PC-9 (cell line): Measurements from ENCODE around the gene OR10G6. TPM values are rescaled to one million over a fixed set of nuclear protein-coding genes. Genes with fewer than 3 reads are reported as not detected.

Experiments
- BruUV-seq: library from RNA; stranded (reverse); fragments of 400-500 nt; replicated peaks from 2 replicates; lab custom pipeline; 2021; lab: Mats Ljungman, UMichigan
- CTCF ChIA-PET: fragments of 300-600 bp; sonication (Branson Sonifier 250); formaldehyde crosslinking; loops from one replicate; lab custom pipeline; 2022; ENCODE audit warnings: antibody characterized with exemption; lab: Charles Lee
- POLR2A ChIA-PET: fragments of 300-600 bp; sonication (Branson Sonifier 250); formaldehyde crosslinking; loops from one replicate; lab custom pipeline; 2022; ENCODE audit warnings: antibody characterized with exemption; ENCODE audit not compliant: unreplicated experiment; lab: Charles Lee
- DNase-seq, 2 experiments: peaks; one replicate each; pipeline versions ENCODE4 v3.0.0 to v3.0.0-alpha.2; 2015 to 2022; ENCODE audit warnings: mixed read lengths in 1 of 2
- H2AFZ ChIP-seq: fragments of 200-600 bp; sonication (generic); 2 replicates; pipeline ENCODE4 v1.8.1; 2017; ENCODE audit warnings: antibody characterized with exemption
- H3F3A ChIP-seq: fragments of 200-600 bp; sonication (generic); 2 replicates; pipeline ENCODE4 v1.8.1; 2017; ENCODE audit warnings: antibody characterized with exemption, mild to moderate bottlenecking, low read depth; ENCODE audit not compliant: insufficient read depth
- H3K27ac ChIP-seq: fragments of 200-600 bp; sonication (generic); 2 replicates; pipeline ENCODE4 v1.6.1; 2016; ENCODE audit warnings: mixed run types
- H3K27me3 ChIP-seq: fragments of 200-600 bp; sonication (generic); 2 replicates; pipeline ENCODE4 v1.6.1; 2016; ENCODE audit warnings: low read depth, mixed run types; ENCODE audit not compliant: insufficient read depth
- H3K36me3 ChIP-seq: fragments of 200-600 bp; sonication (generic); 2 replicates; pipeline ENCODE4 v1.6.1; 2016; ENCODE audit warnings: low read depth, mixed run types
- H3K4me1 ChIP-seq: fragments of 200-600 bp; sonication (generic); replicated peaks from 2 replicates; pipeline ENCODE4 v1.6.1; 2016; ENCODE audit warnings: mixed run types; ENCODE audit not compliant: insufficient read depth
- H3K4me2 ChIP-seq: fragments of 200-600 bp; sonication (generic); 2 replicates; pipeline ENCODE4 v1.6.1; 2017; ENCODE audit warnings: mixed run types
- H3K4me3 ChIP-seq: fragments of 200-600 bp; sonication (generic); 2 replicates; pipeline ENCODE4 v1.6.1; 2016; ENCODE audit warnings: mixed run types
- H3K79me2 ChIP-seq: fragments of 200-600 bp; sonication (generic); 2 replicates; pipeline ENCODE4 v1.6.1; 2017; ENCODE audit warnings: low read depth, mixed run types
- H3K9me2 ChIP-seq: fragments of 200-600 bp; sonication (generic); 2 replicates; pipeline ENCODE4 v1.8.1; 2017; ENCODE audit warnings: mild to moderate bottlenecking; ENCODE audit not compliant: insufficient read depth
- H3K9me3 ChIP-seq: fragments of 200-600 bp; sonication (generic); 2 replicates; pipeline ENCODE4 v1.8.1; 2016; ENCODE audit warnings: low read depth; ENCODE audit not compliant: insufficient read depth
- H4K20me1 ChIP-seq: fragments of 200-600 bp; sonication (generic); 2 replicates; pipeline ENCODE4 v1.8.1; 2017; ENCODE audit not compliant: insufficient read depth
- CTCF ChIP-seq: fragments of 200-600 bp; sonication (generic); conservative IDR thresholded peaks from 2 replicates; pipeline ENCODE4 v1.6.1; 2017; ENCODE audit warnings: mixed run types, antibody characterized with exemption, mild to moderate bottlenecking, moderate library complexity
- EZH2 ChIP-seq: fragments of 200-600 bp; sonication (generic); IDR thresholded peaks from 2 replicates; pipeline ENCODE4 v1.8.0; 2017; ENCODE audit warnings: antibody characterized with exemption, low read depth
- intact Hi-C: fragments of 100-400 bp; cut with micrococcal nuclease; formaldehyde crosslinking; loops from one replicate; pipeline ENCODE4 v1.10.0; 2022; ENCODE audit not compliant: unreplicated experiment
- total RNA-seq: library from RNA; stranded (reverse); gene quantifications from 2 replicates; pipeline ENCODE4 v1.2.3, GENCODE V29; 2021

OR10G6 gene
- total RNA-seq, 1 experiment from 2014 or later, result not detected

DNA sequence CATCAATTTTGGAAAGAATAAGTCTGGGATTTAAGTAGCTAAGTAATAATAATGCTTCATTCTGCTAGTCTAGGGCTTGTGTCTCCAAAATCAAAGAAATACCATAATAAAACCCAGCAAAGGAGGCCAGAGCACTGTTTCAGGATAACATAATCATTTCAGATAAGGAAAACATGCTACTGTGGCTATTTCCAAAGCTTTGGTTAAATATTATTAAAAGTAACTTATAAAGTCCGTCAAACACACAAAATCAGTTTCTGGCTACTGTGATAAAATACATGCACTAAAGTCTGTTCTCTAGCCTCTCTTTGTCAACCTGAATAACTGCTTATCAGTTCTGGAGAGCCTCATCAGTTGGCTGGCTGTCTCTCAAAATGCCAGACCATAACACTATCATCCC lies 49.8 kb downstream of the OR10G6 start:
- no TSS peak for BruUV-seq
- POLR2A ChIA-PET, result no interaction called here
- Histone ChIP-seq H3F3A (no peaks in the 10 kb centered on the region), H3K9me2 (no peaks in the 10 kb centered on the region), H3K79me2 (no peaks in the 10 kb centered on the region), H2AFZ (no peak overlapping the region), H3K36me3 (no peaks in the 10 kb centered on the region), H3K27ac (no peak overlapping the region), H3K4me3 (no peak overlapping the region), H3K4me1 (no peaks in the 10 kb centered on the region), H3K9me3 (no peaks in the 10 kb centered on the region), H3K4me2 (no peak overlapping the region), H3K27me3 (no peaks in the 10 kb centered on the region), H4K20me1 (no peaks in the 10 kb centered on the region)
- CTCF ChIA-PET, result no interaction called here
- no peak for DNase-seq
- intact Hi-C loops, result no loop called here
- TF ChIP-seq CTCF (no peak), EZH2 (no peak)

Other genes starting within 250 kb of the OR10G6 start
- not detected in 2 replicates for gene OR6X1, start 240.6 kb downstream of the OR10G6 start, total RNA-seq
- gene OR6M1, start 188.8 kb downstream of the OR10G6 start, total RNA-seq, result not detected in 2 replicates
- not detected in 2 replicates for gene TMEM225, start 109.5 kb downstream of the OR10G6 start, total RNA-seq
- not detected in 2 replicates for gene OR8D4, start 93.0 kb downstream of the OR10G6 start, total RNA-seq
- gene OR4D5, start 55.5 kb downstream of the OR10G6 start, total RNA-seq, result not detected in 2 replicates
- gene OR6T1, start 51.3 kb downstream of the OR10G6 start, total RNA-seq, result not detected in 2 replicates
- not detected in 2 replicates for gene OR10S1, start 17.4 kb downstream of the OR10G6 start, total RNA-seq
- gene OR10G4, start 17.8 kb upstream of the OR10G6 start, total RNA-seq, result not detected in 2 replicates
- not detected in 2 replicates for gene OR10G9, start 27.9 kb upstream of the OR10G6 start, total RNA-seq
- not detected in 2 replicates for gene OR10G8, start 31.6 kb upstream of the OR10G6 start, total RNA-seq
- not detected in 2 replicates for gene OR10G7, start 46.2 kb upstream of the OR10G6 start, total RNA-seq
- gene VWA5A, start 120.3 kb upstream of the OR10G6 start, total RNA-seq, result 1.9 and 2.7 TPM in 2 replicates
- not detected in 2 replicates for gene OR10D3, start 188.2 kb upstream of the OR10G6 start, total RNA-seq
- gene OR8G1, start 245.9 kb upstream of the OR10G6 start, total RNA-seq, result not detected in 2 replicates